GM21367 (cell line): ENCODE measurements around the gene KRTAP20-4.

ENCODE experiments used
- ATAC-seq: cut with Tn5 transposase; IDR thresholded peaks from one replicate; pipeline ENCODE4 v1.9.1; 2021; ENCODE audit not compliant: unreplicated experiment

Gene KRTAP20-4

DNA sequence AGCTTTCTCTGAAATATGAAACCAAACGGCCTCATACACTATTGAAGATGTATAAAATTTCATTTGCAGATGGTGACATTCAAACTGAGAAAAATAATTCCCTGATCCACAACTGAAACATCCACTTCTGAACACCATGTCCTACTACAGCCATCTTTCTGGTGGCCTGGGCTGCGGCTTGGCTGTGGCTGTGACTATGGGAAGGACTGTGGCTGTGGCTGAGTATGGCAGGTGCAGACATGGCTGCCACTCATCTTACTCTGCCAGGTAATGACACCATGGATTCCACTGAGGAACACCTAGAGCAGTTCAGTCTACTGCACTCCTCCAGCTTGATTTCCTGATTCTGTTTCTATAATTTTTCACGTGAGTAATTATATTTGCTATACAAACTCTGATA lies at the start of gene KRTAP20-4:
KRTAP20-4 (plus strand) TSS at position 106 of the 400 bp plus-strand sequence.
- no peak for ATAC-seq

DNA sequence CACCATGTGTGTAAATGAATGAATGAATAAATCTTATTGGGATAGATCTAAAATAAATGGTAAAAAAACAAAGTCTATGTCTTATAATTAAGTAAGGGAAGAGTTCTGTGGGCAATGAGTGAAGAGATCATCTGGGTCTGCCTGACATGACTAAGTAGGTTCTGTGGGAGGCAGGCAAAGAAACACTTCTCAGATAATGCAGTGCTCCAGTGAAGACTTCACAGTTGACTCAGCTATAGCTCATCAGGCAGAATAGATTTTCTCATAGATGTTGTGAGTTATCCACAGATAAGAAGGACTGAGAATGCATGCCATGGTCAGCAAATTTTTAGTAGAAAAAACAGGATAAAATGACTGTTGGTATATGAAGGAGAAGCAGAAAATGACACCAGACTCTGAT lies 42.7 kb upstream of the KRTAP20-4 start:
- ATAC-seq: no peak

GRCh38 chr21:30579346-30579745 lies 41.1 kb upstream of the KRTAP20-4 start:
- ATAC-seq: no peak

DNA sequence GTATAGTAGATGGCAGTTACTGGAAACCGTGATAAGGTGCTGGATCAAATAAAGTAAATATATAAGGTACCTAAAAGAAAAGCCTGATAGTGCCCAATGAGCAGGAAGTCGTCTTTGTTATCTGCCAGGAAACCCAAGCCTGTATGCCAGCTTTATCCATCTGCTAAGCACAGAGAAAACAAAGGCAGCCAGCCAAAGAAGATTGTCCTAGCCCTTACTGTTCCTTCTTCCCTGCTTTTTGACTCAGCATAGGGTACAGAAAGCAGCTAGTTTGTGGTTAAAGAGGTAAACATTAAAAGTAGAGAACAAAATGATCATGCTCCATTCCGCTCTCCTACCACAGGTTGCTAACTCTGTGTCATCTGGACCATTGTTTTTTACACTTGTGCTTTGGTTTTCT lies 40.3 kb upstream of the KRTAP20-4 start:
- ATAC-seq: no peak

GRCh38 chr21:30582870-30583269 lies 37.6 kb upstream of the KRTAP20-4 start:
- no peak for ATAC-seq

DNA sequence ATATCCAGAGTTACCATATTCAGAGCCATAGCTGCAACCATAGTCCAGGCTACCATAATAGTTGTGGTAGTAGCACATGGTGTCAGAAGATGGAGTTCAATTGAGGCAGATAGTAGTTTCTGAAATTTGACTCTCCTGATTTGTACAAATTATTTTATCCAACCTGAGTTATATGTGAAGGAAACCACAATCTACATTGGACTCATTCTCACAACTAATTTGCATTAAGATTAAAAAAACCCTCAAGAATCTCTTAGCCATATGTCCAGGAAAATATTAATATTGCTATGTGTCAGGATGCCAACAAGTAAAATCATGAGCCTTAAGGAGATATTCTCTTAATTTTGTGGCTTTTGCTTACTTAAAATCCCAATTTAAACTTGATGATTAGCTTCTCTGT lies 30.1 kb upstream of the KRTAP20-4 start, which contains the start of gene KRTAP22-2:
KRTAP22-2 (minus strand) TSS at position 101 of the 400 bp plus-strand sequence.
- ATAC-seq: no peak

- ATAC-seq: no peak
These were observed 28.3 kb upstream of the KRTAP20-4 start, which contains the start of gene KRTAP6-3 for GRCh38 chr21:30592140-30592539. KRTAP6-3 (plus strand) TSS chr21:30592440; CDS start chr21:30592446, 6 bp downstream.

GRCh38 chr21:30598802-30599201 lies 21.6 kb upstream of the KRTAP20-4 start, which contains the start of gene KRTAP6-2:
KRTAP6-2 (minus strand) TSS chr21:30598902; CDS start chr21:30598874, 28 bp downstream.
- no peak for ATAC-seq

GRCh38 chr21:30600787-30601186 lies 19.6 kb upstream of the KRTAP20-4 start, which contains the start of gene KRTAP22-1:
KRTAP22-1 (plus strand) TSS chr21:30601087.
- no peak for ATAC-seq

DNA sequence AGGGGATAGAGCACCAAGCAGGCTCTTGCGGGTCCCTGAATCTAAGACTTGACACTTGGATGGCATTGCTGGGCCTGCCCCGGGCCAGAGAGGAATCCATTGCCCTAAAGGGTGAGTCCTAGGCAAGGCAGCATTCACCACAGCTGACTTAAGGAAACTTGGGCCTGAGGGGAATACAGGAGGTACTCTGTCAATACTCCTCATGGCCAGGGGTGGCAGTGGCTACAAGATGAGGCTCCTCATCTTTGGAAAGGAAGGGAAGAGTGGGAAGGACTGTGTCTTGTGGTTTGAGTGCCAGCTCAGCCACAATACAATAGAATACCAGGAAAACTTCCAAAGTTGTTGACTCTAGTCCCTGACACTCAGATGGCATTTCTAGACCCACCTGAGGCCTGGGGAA lies 14.5 kb upstream of the KRTAP20-4 start:
- ATAC-seq: no peak

GRCh38 chr21:30612132-30612531 lies 8.3 kb upstream of the KRTAP20-4 start:
- no peak for ATAC-seq

DNA sequence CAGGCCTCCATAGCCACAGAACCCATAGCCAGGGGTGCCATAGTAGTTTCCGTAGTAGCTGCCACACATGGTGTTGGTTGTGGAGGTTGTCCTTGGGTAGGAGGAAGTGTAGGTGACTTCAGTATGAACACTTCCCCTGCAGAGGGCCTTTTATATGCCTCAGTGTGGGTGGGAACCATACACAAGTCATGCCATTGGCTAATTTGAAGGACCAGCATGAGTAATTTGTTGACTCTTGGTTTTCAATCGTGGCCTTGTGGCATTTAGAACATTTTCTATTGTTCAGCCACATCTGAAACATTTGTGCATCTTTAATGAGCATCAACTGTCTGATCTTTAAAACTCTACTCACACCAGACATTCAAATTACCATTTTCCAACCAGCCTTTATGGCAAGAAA lies 6.6 kb upstream of the KRTAP20-4 start, which contains the start of gene KRTAP6-1:
KRTAP6-1 (minus strand) TSS at position 95 of the 400 bp plus-strand sequence; CDS start at position 69, 26 bp downstream.
- ATAC-seq: no peak

DNA sequence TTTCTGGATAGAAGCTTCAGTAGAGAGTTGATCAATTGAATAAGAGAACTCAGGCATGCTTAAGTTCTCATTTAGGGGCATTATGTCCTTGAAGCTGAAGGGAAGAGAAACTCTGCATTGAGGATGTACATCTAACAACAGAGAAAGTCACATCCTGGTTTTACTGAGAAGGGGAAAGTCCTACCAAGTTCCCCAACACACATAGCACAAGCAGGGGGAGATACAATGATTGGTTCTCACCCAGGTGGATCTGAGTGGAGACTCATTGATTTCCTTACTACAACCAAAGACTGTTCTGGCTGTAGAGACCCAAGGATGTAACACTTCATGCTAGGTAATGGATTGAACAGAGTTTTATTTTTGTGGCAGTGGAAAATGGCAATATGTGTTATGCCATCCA lies 5.2 kb upstream of the KRTAP20-4 start:
- no peak for ATAC-seq

- no peak for ATAC-seq
These were observed 4.3 kb upstream of the KRTAP20-4 start, which contains the start of gene KRTAP20-1 for GRCh38 chr21:30616125-30616524. KRTAP20-1 (plus strand) TSS chr21:30616425; CDS start chr21:30616455, 30 bp downstream.

DNA sequence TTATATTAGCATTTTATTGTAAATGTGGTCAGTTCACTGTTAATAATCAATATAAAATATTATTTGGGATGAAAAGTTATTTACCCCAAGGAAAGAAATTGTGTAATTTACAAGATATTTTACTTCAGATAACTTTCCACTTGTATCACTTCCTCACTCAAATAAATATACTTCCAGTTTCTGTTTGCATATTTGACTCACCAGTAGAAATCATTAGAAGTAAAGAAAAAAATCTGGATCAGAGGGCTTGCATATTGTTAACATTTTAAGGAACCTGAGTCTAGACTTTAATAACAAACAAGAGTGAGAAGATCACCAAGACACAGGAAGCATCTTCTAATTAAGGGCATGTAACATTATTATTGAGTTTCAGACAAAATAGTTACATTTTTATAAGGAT lies 347 bp upstream of the KRTAP20-4 start:
- ATAC-seq: no peak

- no peak for ATAC-seq
These were observed 2.9 kb downstream of the KRTAP20-4 start for GRCh38 chr21:30623362-30623761.

- no peak for ATAC-seq
These were observed 5.2 kb downstream of the KRTAP20-4 start for GRCh38 chr21:30625449-30626165.

DNA sequence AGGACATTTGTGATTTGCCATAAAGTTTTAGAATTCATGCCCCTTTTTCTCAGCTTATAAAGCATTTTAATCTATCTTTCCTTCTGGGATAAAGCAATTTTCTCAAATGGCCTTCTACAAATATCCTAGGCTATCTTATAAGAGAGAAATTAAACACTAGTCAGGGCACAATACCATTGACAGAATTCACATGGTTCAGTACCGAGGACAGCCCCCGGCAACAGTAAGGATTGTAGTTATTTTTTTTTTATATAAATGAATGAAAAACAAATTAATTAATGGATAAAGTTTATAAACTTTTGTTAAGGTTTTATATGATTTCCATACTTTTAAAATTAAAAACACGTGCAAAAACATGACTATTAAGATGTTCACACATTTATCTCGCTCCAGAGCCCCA lies 7.7 kb downstream of the KRTAP20-4 start:
- no peak for ATAC-seq

DNA sequence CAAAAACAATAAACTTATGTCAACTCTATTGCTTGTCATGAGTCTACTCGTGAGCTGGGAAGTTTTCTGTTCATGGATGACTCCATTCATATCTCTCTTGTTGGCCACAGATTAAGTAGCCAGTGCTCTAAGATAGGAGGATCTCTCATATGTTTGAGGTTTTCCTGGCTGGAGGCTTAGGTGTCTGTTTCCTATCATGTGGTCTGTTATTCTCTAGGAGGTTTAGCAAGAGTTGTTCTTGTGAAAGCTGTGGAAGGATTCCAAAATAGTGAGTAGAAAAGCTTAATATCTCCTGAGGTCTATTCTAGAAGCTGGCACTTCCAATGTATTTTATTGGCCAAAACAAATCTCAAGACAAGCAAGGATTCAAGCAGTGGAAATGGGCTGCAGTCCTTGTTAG lies 8.8 kb downstream of the KRTAP20-4 start:
- no peak for ATAC-seq

DNA sequence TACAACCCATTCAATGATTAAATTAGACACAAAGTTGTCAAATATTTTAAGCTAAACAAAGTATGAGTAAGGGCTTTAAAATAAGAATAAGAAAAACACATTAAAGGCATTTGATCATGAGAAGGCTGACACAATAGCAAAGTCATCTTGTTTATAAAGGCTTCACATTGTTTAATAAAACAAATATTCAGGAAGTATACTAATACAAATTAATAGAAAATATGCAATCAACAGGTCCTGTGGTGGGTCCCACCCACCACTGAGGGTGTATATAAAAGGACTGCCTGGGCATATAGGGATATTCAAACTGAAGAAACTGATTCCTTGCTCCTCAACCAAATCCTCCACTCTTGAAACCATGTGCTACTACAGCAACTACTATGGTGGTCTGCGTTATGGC lies 14.5 kb downstream of the KRTAP20-4 start, which contains the start of gene KRTAP20-2:
KRTAP20-2 (plus strand) TSS at position 301 of the 400 bp plus-strand sequence; CDS start at position 359, 58 bp downstream.
- ATAC-seq: no peak

DNA sequence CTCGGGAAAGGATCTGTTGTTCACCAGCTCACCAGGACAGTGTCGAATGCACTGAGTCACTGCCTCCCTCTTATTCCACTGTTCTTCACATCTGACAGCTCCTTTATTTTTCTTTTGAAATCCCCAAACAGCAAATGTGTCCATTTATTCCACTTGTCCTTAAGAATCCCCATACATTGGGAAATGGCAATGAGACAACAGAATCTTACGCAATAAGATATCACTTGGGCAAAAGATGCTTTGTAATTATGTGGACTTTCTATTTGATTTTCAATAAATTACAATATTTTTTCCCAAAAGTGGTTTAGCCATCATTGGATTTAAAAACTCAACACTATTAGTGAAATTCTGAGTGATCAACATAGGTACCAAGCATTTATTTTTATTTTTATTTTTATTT lies 18.3 kb downstream of the KRTAP20-4 start:
- ATAC-seq: no peak

DNA sequence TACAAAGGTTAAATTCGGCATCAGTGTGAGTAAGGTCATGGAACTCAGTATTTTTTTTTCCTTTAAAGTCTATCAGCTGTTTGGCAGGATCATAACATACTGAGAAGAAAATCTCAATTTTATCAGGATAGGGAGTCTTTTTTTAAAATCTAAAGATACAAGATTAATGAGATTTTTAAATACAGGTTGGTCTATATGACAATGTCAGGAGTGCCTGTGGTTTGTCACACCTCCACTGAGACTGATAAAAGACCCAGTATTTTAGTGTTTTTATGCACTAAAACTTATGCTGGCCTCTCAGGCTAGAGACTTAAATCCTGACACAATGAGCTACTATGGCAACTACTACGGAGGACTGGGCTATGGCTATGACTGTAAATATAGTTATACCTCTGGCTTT lies 22.1 kb downstream of the KRTAP20-4 start, which contains the start of gene KRTAP20-3:
KRTAP20-3 (plus strand) TSS at position 301 of the 400 bp plus-strand sequence.
- no peak for ATAC-seq
